ENCODE data around the gene GDPGP1.

The GDPGP1 gene

DNA sequence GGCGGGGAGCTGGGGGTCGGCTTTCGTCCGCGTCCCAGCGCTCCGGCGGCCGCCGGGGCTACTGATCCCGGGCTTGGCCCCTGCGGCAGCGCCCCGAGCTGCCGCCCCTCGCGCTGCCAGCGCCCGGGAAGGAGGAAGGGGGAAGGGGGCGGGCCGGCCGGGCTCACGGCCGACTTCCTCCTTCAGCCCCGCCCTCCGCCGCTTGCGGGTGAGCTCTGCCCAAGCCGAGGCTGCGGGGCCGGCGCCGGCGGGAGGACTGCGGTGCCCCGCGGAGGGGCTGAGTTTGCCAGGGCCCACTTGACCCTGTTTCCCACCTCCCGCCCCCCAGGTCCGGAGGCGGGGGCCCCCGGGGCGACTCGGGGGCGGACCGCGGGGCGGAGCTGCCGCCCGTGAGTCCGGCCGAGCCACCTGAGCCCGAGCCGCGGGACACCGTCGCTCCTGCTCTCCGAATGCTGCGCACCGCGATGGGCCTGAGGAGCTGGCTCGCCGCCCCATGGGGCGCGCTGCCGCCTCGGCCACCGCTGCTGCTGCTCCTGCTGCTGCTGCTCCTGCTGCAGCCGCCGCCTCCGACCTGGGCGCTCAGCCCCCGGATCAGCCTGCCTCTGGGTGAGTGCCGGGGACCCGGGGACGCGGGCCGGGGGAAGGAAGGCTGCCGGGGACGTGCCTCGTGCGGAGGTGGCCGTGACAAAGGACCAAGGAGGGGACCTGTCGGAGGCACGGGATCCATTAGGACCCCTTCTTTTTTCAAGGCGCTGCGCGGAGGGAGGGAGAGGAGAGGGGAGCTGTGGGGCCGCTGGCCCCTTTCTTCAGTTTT is 32.7 kb upstream of the GDPGP1 start, which contains the start of gene SEMA4B:
Gene SEMA4B, plus strand, starts transcription at position 201 of the 814 bp plus-strand sequence. Its CDS starts 249 bp downstream, at position 450.
- DNase-seq (ENCODE audit: low spot score), result peak; percentile 97
- TF ChIP-seq, protein P1, sequence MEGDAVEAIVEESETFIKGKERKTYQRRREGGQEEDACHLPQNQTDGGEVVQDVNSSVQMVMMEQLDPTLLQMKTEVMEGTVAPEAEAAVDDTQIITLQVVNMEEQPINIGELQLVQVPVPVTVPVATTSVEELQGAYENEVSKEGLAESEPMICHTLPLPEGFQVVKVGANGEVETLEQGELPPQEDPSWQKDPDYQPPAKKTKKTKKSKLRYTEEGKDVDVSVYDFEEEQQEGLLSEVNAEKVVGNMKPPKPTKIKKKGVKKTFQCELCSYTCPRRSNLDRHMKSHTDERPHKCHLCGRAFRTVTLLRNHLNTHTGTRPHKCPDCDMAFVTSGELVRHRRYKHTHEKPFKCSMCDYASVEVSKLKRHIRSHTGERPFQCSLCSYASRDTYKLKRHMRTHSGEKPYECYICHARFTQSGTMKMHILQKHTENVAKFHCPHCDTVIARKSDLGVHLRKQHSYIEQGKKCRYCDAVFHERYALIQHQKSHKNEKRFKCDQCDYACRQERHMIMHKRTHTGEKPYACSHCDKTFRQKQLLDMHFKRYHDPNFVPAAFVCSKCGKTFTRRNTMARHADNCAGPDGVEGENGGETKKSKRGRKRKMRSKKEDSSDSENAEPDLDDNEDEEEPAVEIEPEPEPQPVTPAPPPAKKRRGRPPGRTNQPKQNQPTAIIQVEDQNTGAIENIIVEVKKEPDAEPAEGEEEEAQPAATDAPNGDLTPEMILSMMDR (IDR thresholded peaks at IDR 0.05; ENCODE audit: extremely low read depth, missing control alignments), result no peak

DNA sequence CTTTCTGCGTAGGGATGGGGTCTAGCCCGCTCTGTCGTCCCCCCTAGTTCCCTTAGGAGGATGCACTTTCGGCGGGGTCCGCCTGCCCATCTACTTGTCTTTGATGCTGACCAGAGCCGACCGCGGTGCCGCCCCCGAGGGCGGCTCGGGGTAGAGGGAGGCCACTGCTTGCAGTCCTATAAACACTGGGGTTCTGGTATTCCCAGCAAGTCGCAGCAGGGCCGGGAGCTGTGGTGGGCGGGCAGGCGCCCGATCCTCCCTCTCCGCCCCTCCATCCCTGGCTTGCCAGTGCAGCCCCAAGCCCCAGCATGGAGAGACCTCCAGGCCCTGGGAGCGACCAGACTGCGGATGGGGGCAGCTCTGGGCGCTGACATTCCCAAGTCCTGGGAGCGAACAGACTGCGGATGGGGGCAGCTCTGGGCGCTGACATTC is 32.0 kb upstream of the GDPGP1 start:
- TF ChIP-seq, protein P1 (IDR thresholded peaks at IDR 0.05; ENCODE audit: extremely low read depth, missing control alignments), result no peak
- DNase-seq (ENCODE audit: low spot score), result peak; percentile 45

DNA sequence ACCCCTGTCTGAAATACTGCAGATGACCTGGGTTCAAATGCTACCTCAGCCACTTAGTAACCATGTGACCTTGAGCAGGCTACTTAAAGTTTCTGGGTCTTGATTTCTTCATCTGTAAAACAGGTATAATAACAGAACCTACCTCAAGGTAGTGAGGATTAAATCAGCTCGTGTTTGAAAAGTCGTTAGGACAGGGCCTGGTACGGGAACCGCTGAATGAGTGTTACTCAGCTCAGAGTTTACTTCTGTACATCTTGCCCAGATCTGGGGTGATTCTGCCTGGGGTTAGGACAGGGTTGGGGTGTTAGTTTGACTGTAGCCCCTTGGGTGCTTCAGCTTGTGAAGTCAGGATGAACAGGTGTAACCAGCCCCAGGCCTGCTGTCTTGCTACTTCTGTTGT is 31.1 kb upstream of the GDPGP1 start:
- TF ChIP-seq, protein P1 (IDR thresholded peaks at IDR 0.05; ENCODE audit: extremely low read depth, missing control alignments), result no peak
- no peak for DNase-seq (ENCODE audit: low spot score)

DNA sequence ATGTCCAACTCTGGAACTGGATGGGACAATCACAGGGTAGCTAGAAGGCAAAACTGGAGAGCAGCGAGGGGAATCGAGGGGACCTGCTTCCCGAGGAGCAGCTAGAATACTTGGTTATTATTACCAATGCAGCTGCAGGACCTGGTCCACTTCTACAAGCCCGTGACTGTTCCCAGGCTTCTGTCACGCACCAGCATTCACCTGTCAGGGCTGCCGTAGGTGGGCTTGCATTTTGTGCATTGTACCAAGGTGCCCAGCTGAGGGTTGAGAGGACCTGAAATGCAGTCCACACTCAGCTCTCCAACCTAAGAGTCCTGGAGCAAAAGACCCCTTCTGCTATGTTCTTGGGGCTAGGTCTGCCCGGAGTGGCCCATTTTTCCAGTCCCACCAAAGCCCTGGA is 30.5 kb upstream of the GDPGP1 start:
- no peak for DNase-seq (ENCODE audit: low spot score)
- TF ChIP-seq, protein P1 (IDR thresholded peaks at IDR 0.05; ENCODE audit: extremely low read depth, missing control alignments), result no peak

DNA sequence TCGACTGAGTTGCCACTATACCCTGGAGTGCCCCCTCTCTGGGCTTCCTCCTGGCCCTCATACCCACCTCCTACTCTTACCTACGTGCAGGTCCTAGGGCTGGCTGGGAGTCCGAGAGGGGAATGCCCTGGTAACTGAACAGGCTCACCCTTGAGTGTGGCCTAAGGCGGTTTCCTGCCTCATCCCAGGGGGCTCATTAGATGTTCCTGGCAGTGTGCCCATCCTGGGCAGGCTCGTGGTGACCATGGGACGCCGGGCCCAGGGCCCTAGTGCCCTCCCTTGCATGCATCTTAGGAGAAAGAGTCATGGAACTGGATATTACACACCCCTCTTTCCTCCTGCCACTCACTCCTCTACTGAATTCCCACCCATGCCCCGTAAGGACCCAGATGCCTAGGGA is 30.1 kb upstream of the GDPGP1 start:
- no peak for DNase-seq (ENCODE audit: low spot score)
- TF ChIP-seq, protein P1 (IDR thresholded peaks at IDR 0.05; ENCODE audit: extremely low read depth, missing control alignments), result no peak

DNA sequence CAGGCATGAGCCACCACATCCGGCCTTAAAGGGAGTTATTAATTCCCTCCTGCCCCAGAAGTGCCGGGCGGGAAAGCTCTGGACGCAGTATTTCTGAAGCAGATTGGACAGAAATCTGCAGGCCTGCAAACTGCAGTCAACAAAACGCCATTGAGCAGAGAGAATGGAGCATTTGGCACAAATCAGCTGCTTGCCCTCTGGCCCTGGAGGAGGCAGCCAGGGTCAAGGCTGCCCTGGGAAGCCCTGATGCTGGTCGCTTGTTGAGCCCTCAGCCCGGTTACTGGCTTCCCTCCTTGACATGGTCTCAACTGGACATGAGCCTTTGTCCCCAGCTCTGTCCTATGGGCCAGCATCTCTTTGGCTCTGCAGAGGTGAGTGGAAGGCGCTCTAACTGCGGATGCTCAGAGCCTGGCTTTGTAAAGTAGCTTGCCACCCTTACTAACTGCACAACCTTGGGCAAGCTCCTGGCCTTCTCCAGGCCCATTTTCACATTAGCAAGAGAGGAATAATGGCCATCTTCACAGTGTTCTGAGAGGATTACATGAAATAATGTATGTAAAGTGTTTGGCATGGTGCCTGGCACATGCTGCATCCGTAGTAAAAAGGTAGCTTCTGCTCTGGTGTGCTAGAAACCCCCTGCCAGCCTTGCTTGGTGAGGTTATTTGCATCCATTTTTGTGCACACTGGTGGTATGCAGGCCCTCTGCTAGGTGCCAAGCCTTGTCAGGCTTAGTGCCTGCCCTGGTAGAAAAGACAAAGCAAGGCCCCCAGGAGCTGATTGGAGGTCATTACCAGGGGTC is 28.8 kb upstream of the GDPGP1 start:
- TF ChIP-seq, protein P1 (IDR thresholded peaks at IDR 0.05; ENCODE audit: extremely low read depth, missing control alignments), result no peak
- no peak for DNase-seq (ENCODE audit: low spot score)

DNA sequence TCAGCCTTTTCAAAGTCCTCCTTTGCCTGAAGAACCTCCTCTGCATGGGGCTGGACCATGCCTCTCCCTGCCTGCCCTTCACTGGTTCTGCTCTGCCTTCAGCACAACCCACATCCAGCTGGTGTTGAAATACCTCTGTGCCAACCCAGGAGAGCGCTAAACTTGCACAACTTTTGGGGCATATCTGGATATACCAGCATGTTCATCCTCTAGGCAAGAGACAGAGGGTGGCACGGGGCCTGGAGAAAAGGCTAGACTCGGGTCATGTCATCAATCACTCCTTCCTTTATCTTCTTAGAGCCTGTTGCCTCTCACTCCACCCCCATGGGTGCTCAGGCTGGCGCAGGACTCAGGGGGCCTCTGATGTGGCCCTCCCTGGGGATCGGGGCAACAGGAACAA is 28.1 kb upstream of the GDPGP1 start:
- TF ChIP-seq, protein P1 (IDR thresholded peaks at IDR 0.05; ENCODE audit: extremely low read depth, missing control alignments), result no peak
- DNase-seq (ENCODE audit: low spot score), result no peak
